CD4-positive, alpha-beta T cell treated with Interleukin-2 at 100 ng/mL for 4 hours (primary cell): ENCODE results near the gene CERS6.
"Not testable (repeated sequence)": the region's sequence is repeated elsewhere in the genome, so short reads cannot be mapped to it uniquely, and the experiment has no call there.

Experiments
- DNase-seq: peaks from one replicate; pipeline ENCODE4 v3.0.0-alpha.2; 2020; ENCODE audit warnings: low spot score

CERS6 gene

DNA sequence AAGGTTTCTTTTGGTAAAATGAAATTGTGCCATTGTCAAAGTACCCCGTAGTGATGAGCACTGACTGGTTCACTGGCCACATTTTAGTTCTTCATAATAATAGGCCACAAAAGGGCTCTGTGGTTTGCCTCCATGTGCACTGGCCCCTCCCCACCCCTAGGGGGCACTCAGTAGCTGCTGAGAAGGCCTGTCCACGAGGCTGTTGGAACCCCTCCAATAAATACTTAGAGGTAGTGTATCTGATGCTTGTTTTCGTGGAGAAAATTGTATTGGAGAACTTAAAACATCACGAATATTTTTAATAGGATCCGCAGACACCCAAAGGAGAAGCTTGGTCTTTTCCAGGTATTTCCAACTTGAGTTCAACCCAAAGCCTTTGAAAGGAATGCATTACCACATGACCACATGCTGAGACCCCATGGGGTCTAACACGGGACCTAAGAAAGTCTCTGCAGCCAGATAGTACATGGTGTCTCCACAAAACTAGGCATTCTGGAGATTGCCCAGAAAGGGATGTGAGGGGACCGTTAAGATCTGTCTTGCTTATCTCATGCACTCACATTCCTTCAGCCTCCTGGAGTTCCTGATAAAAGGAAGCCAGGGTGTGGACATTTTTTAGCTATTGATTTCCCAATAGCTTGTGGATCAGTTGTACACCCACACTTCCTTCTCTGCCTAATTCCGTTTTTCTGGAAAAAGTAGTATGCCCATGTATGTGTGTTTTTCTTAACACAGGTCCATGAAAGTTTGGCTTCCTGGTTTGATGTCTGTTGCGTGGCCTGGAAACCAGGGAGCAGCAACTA, 317.8 kb downstream of the CERS6 start:
- peak; percentile 25 for DNase-seq

DNA sequence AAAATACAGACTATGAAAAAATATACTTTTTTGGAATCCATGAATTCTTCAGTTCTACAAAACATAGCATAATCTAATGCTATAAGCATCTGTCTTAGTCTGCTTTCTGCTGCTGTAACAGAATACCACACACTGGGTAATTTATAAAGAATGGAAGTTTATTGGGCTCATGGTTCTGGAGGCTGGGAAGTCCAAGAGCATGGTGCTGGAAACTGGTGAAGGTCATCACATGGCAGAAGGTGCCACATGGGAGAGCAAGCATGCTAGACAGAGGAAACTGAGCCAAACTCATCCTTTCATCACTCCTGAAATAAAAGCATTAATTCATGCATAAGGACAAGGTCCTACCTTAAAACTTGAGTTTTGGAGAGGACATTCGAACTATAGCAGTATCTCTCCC, 319.8 kb downstream of the CERS6 start:
- no peak for DNase-seq

DNA sequence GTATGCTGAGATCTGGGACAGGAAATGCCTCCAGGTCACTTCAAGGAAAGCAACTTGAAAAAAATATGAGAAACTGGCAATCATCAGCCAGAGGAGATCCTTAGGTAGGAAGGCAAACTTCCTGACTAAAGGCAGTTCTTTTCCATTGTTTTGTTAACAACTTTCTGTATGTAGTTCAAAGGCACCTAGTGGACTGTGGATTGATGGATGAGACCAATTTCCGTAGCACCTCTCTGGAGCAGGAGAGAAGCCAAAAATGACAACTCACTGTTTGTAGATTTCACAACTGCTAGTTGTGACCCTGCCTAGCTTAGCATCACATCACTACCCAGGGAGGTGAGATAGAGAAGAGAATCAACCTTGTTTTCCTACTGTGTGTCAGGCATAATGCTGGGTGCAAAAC, 324.6 kb downstream of the CERS6 start:
- DNase-seq, result no peak

DNA sequence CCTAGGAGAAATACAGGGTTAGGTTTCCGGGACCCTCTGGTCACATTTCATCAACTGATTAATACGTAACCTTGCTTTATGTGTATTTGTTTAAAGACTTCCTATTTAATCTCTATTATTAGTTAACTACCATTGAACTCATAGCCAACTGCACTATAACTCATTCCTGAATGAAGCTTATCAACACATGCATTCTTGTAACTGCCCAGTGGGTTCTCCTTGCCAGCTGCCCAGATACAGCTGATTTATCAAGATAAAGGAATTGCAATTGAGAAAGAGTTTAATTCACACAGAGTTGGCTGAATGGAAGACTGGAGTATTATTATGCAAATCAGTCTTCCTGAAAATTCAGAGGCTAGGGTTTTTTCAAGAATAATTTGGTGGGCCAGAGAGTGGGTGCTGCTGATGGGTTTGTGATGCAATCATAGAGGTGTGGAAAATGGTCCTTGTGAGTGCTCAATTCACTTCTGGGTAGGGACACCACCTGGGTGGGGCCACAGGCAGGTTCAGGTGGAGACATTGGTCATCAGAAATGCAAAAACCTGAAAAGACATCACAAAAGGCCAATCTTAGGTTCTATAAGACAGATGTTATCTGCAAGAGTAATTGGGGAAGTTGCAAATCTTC, 325.2 kb downstream of the CERS6 start:
- no peak for DNase-seq

DNA sequence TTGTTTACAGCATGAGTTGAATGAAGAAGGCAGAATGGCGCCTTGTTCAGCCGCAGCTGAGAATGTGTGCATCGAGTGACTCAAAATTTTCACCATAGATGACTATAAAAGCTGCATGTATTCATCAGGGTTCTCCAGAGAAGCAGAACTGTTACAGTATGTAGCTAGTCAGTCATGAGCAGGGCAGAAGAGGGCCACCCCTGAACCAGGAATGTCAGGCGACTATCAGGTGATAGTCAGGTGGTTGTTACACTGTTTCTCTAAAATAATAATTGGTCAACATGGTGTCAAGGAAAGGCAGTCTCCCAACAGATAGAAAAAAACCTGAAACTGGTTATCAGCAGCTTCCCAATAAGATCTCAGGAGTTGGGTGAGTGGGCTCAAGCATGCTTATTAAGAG, 326.2 kb downstream of the CERS6 start:
- DNase-seq, result no peak

DNA sequence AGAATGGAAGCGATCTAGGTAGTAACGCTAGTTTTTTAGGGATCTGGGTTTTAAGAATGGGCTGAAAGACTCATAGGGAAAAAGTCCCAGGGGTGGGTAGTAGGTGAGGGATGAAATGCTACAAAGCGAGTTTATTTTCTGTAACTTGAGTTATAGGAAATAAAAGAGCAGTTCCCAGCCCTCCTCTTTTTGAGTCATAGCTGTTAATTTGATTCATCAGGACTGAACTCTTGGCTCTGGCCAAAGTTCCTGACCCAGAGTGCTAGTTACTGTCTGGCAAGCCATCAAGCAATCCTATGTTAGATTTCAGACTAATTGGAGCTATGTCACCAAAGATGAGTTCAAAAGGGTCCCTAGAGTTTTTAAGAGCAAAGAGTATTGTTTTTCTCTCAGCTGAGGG, 328.9 kb downstream of the CERS6 start:
- DNase-seq, result no peak

DNA sequence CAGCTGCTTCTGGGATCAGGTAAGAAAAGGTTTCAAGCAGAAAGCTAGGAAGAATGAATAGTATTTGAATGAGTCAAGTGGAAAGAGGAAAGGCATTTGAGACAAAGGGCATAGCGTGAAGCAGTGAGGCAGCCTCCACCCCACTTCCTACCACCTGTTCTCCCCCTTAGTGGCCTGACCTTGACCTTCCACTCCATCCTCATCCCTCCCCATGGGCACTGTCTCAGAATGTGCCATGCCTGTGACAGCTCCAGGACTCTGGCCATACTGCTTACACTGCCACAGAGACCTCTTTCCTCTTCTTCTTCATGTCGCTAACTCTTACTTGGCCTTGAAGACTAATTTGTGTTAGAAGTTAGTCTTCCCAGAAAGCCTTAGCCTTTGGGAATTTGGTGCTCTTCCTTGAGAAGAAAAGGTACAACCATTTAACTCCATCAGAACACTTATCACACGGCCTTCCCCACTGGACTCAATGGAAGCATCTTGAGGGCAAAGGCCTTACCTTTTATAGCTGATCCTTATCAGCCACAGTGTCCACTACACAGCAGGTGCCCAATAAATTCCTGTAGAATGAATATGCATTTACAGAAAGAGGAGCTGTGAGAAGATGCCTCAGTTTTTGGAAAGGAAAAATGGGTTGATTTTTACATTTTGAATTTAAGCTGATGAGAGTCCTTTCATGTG, 331.2 kb downstream of the CERS6 start:
- no peak for DNase-seq

DNA sequence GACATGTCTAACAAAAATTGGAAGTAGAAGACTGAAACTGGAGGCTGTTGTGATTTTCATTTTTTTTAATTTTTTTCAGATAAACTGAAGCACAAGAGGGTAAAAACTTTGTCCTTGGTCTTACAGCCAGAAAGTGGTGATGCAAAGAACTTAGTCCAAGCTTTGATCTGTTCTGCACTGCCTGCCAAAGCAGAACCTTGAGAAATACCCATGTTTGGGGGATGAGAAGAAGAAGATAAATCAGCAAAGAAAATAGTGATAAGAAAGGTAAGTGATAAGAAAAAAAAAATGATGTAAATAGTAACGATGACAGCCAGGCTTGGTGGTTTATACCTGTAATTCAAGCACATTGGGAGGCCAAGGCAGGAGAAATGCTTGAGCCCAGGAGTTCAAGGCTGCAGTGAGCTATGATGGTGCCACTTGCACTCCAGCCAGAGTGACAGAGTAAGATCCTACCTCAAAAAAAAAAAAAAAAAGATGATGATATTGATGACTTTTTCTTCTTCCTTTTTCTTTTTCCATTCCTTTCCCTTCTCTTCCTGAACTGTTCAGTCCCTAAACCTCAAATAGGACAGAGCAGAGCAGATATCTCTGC, 331.8 kb downstream of the CERS6 start:
- DNase-seq, result no peak

DNA sequence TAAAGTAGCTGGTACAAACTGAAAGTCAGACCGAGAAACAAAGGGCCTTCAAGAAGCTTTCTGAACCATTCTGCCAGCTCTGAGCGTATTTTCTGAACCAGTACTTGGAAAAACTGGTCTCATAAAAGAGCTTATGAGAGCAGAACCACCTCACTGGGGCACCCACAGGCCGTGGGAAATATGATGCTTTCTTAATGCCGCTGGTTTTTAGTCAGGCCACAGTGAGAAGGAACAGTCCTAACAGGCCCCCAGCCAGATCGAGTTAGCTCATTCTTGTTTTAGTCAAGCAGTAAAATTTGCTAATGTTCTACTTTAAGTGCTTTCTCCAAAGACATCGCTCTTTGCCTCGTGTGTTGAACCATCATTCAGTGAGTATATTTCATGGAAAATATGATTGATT, 333.7 kb downstream of the CERS6 start:
- no peak for DNase-seq

DNA sequence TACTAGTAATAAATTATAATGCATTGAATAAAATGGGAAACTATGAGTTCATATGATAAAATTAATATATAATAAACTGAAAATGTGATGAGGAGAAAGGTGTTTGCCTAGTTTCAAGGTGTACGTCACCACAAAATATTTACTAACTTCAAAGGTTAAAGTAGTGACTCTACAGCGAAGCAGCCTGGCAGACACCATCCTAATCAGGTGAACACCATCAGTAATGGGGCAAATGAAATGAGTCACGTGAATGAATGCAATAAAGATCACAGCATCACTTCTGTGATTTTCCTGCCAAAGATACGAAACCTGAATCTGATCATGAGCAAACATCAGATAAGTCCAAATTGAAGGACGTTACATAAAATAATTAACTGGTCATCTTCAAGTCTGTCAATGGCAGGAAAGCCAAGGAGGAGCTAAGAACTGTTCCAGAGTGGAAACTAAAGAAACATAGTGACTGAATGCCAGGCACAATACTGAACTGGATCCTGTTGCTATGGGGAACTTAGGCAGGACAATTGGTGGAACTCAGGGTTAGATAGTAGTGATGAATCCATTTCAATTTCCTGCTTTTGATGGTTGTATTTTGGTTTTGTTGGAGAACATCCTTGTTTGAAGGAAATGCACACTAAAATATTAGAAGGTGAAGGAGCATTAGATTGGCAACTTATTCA, 334.3 kb downstream of the CERS6 start:
- DNase-seq, result no peak

DNA sequence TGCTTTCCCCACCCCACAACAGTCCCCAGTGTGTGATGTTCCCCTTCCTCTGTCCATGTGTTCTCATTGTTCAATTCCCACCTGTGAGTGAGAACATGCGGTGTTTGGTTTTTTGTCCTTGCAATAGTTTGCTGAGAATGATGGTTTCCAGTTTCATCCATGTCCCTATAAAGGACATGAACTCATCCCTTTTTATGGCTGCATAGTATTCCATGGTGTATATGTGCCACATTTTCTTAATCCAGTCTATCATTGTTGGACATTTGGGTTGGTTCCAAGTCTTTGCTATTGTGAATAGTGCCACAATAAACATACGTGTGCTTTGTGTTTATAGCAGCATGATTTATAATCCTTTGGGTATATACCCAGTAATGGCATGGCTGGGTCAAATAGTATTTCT, 335.1 kb downstream of the CERS6 start:
- not testable (repeated sequence) for DNase-seq

DNA sequence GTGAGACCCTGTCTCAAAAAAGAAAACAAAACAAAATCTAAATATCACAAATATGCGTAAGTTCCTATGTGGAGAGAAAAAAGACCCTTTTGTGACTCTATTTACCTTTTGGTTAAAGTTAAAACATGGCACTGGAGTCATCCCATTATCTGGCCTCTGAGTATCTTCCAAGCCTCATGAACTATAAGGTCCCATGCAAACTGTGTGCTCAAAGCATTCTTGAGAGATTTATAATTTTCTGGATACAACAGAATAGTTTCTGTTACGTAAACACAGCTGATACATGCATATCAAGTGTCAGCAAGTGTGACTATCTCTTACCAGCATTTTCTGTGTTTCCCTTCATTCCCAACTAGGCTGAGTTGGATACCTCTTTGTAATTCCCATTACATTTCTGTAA, 337.5 kb downstream of the CERS6 start:
- no peak for DNase-seq

DNA sequence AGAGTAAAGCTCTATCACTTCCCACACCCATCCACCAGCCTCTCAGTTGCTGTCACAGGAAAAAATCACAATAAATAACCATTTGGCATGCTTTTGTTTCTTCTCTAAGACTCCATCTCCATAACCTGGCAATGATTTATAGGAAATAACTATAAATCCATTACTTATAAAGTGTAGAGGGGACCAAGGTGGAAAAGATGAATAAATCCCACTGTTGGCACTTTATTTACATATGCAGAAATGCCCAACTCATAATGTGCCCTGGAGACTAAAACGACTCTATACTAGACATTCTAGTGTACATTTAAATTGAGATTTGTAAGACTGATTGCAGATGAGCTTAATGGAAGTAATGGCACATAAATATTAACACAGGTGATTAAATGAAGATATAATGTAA, 338.9 kb downstream of the CERS6 start:
- no peak for DNase-seq

DNA sequence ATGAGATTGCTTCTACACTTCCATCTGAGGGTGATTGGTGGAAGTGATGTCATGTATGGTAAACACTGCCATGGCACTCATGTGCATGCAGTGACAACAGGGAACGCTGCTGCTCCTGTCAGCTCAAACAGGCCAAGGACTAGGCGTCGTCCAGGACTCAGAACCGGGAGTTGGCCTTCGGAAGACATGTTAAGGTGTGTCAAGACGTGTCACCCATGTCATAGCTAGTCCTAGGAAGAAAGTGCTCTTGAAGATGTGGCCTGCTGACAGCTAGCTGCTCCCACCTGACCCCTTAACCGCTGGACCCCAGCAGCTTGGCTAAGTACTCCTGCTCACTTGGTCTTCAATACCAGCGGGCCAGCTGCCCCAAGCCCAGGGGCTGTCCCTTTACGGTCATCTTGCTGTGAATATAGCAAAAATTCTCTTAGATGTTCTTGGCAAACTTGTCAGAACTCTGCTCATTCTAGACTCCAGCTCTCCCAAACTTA, 340.1 kb downstream of the CERS6 start:
- DNase-seq, result no peak

DNA sequence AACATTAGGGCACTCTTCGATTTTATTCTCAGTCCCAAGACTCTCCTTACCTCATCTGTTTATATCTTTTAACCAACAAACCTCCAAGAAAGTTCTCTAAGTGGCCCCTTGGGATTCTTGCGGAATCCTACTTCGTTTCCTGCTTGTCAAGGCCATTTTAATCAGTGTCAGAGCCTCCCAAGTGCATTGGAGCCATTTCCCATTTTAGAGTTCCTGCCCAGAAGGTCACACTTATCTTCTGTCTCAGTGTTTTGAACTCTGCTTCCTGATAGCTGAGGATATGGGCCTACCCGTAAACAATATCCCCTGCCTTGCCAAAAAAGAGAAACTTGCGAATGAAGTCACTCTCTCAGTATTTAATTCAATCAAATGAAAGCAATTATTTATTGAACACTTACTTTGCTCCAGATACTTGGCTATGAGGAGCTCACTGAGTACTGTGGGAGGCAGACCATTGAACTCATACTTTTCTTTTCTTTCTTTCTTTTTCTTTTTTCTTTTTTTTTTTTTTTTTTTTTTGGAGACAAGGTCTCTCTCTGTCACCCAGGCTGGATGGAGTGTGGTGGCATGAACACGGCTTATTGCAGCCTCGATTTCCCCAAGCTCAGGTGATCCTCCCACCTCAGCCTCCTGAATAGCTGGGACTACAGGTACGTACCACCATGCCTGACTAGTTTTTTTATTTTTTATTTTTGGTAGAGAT, 340.7 kb downstream of the CERS6 start:
- DNase-seq, result no peak

DNA sequence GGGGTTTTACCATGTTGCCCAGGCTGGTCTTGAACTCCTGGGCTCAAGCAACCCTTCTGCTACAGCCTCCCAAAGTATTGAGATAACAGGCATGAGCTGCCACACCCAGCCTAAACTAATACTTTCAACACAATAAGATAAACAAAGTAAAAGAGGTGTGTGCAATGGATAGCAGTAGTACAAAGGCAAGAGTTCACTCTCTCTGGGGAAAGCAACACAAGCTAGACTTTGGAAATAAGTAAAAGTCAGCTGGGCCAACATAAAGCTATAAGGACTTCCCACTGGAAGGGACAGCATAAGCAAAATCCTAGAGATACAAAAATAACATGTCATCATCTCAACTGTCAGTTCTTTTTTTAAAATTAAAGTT, 341.2 kb downstream of the CERS6 start:
- no peak for DNase-seq

DNA sequence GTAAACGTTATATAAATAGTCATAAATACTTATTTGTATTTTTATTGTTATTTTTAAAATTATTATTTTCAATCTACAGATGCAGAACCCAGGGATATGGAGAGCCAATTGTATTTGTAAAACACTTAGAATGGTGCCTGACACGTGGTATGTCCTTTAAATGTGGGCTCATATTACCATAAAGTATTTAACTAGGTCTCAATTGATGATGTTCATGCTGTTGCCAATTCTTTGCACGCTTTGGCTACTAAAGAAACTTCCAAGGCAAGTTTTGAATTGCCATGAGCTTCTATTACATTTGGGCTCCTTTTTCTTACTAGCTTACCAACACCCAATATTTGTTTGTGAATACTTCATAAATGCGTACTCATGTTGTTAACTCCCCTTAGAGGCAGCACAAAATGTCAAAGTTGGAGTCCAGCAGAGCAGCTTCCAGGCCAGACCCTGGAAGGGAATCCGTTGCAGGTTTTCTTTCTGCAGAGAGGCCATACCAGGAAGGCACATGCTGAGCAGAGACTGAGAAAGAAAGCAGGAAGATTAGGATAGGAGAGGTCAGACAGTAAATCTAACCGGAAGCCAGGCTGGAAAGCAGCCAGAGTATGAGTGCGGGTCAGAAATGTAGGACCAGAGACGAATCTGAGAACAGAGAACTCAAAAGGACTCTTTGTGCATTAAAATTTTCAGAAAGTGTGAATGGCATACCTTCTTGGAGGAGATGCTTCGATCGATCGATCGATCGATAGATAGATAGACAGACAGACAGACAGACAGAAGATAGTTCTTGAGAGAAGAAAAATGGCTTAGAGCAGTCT, 342.2 kb downstream of the CERS6 start:
- DNase-seq, result no peak

DNA sequence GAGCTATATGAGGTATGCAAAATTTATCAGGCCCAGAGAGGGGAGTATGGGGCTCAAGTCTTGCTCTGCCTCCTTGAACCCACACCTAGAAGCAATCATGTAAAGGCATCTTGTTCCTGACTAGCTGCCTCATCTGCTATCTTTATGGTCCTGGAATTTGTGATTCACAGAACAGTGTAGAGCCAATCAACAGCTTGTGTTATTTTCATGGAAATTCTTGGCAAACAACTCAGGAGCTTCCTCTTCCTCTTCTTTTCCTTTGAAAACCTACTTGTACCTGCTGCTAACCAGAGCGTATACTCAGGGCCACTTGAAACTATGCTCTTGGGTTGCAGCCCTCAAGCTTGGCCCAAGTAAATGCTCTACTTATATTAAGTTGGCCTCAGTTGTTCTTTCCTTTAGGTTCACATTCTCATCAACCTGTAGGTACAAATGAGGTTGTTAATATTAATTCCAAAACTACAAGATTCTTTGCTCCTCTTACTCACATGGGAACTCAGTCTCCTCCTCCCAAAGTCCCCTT, 342.9 kb downstream of the CERS6 start:
- DNase-seq, result no peak

DNA sequence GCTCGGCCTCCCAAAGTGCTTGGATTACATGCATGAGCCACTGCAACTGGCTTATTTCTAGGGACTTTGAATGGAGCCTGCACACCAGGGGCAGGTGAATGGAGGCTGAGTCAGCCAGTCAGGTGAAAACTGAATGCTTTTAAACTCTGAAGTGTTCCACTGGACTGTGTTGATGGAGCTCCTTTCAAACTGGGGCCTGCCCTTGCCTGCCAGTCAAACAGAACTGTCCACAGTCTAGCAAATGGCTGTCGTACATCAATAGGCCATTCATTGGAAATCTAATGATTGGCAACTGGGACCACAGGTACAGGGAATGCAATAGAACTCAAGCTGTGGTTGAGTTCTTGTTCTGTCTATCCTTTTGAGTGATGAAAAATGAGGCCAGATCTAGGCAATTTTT, 345.4 kb downstream of the CERS6 start:
- DNase-seq, result no peak
